ENCODE results near the gene ANKRD24. TPM values are rescaled to one million over a fixed set of nuclear protein-coding genes. Genes with fewer than 3 reads are reported as not detected.
"Not testable (repeated sequence)": the region's sequence is repeated elsewhere in the genome, so short reads cannot be mapped to it uniquely, and the experiment has no call there.

The ANKRD24 gene
- total and polyA plus RNA-seq, 3 experiments from 2014 or later, result 0.48 to 0.90 (median 0.89) TPM

DNA sequence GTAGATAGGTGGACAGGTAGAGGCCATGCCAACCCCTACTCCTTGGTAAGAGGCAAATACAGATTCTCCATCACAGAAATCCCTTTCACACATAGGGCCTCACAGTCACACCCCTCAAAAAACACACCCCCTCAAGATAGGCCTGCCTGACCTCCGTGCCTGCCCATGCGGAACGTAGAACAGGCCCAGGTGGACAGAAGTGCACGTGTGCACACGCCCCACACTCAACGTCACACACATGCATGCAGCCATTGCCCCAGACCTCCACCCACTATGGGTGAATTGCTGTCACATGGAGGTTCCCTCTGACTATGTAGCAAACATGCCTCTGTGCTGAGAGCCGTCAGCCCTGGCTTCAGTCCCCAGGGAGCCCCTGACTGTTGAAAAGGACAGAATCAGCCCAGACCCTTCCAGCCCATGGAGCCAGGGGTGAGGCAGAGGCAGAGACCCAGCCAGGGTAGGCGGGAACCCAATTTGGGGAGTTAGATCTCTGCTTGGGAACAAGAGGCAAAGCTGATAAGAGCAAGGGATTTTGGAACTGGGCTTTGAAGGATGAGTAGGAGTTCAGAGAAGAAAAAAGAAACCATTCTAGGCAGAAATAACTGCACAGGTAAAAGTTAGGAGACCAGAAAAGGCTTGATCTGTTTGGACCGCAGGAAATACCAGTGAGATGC, 3.1 kb downstream of the ANKRD24 start:
- CTCF ChIA-PET, result no interaction called here
- H3K9me3 Mint-ChIP-seq, result peaks cover 0 to 2% (median 0%) of the 10 kb centered on the region in 5 donors

DNA sequence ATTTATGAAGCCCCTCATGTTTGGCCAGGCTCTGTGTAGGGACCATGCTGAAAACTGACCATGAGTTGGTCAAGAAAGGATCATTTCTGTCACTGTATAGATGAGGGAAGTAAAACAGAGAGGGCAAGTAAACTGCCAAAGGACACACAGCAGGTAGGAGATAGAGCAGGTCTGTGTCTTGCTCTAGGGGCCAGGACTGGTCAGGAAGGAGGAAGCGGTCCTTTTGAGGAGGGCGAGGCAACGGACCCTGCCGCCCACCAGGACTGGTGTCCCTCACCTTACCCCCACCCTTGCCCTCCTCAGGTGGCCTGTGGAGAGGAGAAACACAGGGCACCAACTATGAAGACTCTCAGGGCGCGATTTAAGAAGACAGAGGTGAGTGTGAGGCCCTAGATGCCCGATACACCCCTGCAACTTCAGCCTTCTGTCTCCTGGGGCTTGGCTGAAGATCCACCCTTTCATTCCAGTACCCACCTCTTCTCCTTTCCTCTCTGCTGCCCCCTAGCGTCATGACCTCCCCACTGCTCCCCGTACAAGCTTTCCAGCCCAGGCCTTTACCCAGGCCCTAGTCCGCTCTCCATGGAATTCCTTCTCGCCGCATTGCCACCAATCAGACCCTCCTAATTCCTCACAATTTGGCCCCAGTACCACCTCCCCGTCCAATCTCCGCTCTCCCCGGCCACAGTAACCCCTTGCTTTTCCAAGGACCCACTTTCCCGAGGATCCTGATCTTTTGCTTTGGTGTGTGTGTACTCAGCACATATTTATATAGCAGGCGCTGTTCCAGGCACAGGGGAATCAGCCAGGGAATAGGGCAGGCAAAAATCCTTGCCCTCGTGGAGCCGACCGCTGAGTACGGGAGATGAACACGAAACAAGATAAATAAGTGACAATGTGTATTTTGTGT, 3.9 kb downstream of the ANKRD24 start:
- Histone ChIP-seq H3K4me3 (ENCODE audit: low read length) (no peak overlapping the region), H3K27me3 (ENCODE audit: insufficient read depth, low read length, poor library complexity, severe bottlenecking) (no peaks in the 10 kb centered on the region), H3K4me1 (ENCODE audit: insufficient read depth, low read length) (peaks cover 8% of the 10 kb centered on the region), H3K27ac (ENCODE audit: low read depth, low read length) (no peak overlapping the region), H3K36me3 (ENCODE audit: insufficient read depth, low read length) (no peaks in the 10 kb centered on the region), H3K9me3 (ENCODE audit: low read length) (no peaks in the 10 kb centered on the region)
- Mint-ChIP-seq H3K4me1 (peaks cover 15 to 21% (median 17%) of the 10 kb centered on the region in 3 donors), H3K4me3 (peak overlapping the region in 1 of 7 donors; percentile 23), H3K27ac (peak overlapping the region in 1 of 8 donors; percentile 50), H3K9me3 (peaks cover 0 to 2% (median 0%) of the 10 kb centered on the region in 5 donors), H3K27me3 (peaks cover 0 to 12% of the 10 kb centered on the region in 2 donors), H3K36me3 (peaks cover 0 to 8% (median 3%) of the 10 kb centered on the region in 3 donors)
- peak; percentile 51 to 81 (median 65) for DNase-seq
- CTCF ChIA-PET, result interaction anchor here (1.0 to 1.2 kb wide), 3 partner anchors 15 to 429 kb away, joined by 3 to 4 read pairs (median 3); no protein-coding TSS in a partner anchor
- POLR2A ChIA-PET, result no interaction called here

More for the DNA sequence above, 3.1 kb downstream of the ANKRD24 start:
- H3K4me1 ChIP-seq (ENCODE audit: insufficient read depth, low read length), result peaks cover 16% of the 10 kb centered on the region
- no peaks in the 10 kb centered on the region for H3K9me3 ChIP-seq (ENCODE audit: low read length)
- H3K27ac ChIP-seq (ENCODE audit: low read depth, low read length), result no peak overlapping the region
- Mint-ChIP-seq H3K4me1 (peaks cover 21 to 29% (median 24%) of the 10 kb centered on the region in 3 donors), H3K27ac (peak overlapping the region in 1 of 8 donors; percentile 50), H3K4me3 (peak overlapping the region in 1 of 7 donors; percentile 45), H3K36me3 (peaks cover 0 to 9% (median 3%) of the 10 kb centered on the region in 3 donors), H3K27me3 (peaks cover 0 to 10% of the 10 kb centered on the region in 2 donors)
- H3K36me3 ChIP-seq (ENCODE audit: insufficient read depth, low read length), result no peaks in the 10 kb centered on the region
- no peaks in the 10 kb centered on the region for H3K27me3 ChIP-seq (ENCODE audit: insufficient read depth, low read length, poor library complexity, severe bottlenecking)
- no peak overlapping the region for H3K4me3 ChIP-seq (ENCODE audit: low read length)
- POLR2A ChIA-PET, result no interaction called here
- no peak for DNase-seq

DNA sequence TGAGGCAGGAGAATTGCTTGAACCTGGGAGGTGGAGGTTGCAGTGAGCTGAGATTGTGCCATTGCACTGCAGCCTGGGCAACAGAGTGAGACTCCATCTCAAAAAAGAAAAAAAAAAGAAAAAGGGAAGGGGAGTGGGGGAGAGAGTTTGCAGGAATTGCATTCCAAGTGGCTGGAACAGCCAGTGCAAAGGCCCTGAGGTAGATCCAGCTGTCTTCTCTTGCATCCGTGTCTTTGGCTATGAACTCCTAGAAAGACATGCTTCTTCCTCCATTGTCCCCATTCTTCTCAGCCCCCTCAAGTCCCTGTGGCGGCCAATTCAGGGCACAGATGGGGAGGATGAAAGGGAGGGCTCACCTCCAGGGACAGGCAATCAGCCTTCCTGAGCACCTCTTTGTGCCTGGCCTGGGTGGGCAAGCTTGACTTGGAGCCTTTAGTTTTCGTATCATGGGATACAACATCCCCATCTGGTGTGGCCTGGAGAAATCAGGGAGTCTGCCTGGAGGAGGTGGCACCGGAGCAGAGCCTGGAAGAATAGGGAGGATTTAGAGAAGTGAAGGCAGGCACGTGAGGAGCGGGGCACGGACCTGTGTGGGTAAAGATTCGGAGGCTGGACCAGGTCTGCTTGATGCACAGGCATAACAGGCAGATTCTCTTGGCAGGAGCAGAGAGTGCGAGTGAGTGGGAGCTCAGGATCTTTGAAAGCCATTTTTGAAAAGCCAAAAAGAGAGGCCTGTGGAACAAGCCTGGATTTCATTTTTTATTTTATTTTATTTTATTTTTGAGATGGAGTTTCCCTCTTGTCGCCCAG, 5.0 kb downstream of the ANKRD24 start:
- peaks cover 7% of the 10 kb centered on the region for H3K4me1 ChIP-seq (ENCODE audit: insufficient read depth, low read length)
- H3K27me3 ChIP-seq (ENCODE audit: insufficient read depth, low read length, poor library complexity, severe bottlenecking), result no peaks in the 10 kb centered on the region
- Mint-ChIP-seq H3K9me3 (peaks cover 0 to 2% (median 0%) of the 10 kb centered on the region in 5 donors), H3K27me3 (peaks cover 0 to 10% of the 10 kb centered on the region in 2 donors), H3K27ac (peak overlapping the region in 1 of 8 donors; percentile 33), H3K4me3 (no peak overlapping the region), H3K36me3 (peaks cover 0 to 3% (median 2%) of the 10 kb centered on the region in 3 donors), H3K4me1 (peaks cover 8 to 11% (median 9%) of the 10 kb centered on the region in 3 donors)
- H3K27ac ChIP-seq (ENCODE audit: low read depth, low read length), result no peak overlapping the region
- H3K36me3 ChIP-seq (ENCODE audit: insufficient read depth, low read length), result no peaks in the 10 kb centered on the region
- POLR2A ChIA-PET, result no interaction called here
- DNase-seq, result no peak
- no peak overlapping the region for H3K4me3 ChIP-seq (ENCODE audit: low read length)
- no peaks in the 10 kb centered on the region for H3K9me3 ChIP-seq (ENCODE audit: low read length)
- CTCF ChIA-PET, result interaction anchor here (0.5 to 1.2 kb wide), 3 partner anchors 14 to 199 kb away, joined by 3 to 4 read pairs (median 4); no protein-coding TSS in a partner anchor

DNA sequence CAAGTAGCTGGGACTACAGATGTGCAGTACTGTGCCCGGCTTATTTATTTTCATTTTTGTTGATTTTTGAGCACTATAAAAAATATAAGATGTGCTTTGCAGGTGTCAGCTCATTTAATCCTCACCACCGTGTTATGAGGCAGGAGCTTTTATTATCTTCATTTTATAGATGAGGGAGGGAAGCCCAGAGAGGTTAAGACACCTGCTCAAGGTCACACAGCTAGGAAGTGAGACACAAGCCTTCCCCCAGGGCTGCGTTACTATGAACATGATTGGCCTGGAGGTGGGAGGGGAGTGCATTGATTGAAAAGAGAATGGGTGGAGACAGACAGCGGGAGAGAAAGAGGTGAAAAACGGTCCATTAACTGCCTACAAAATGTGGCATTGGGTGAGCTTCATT, 7.2 kb downstream of the ANKRD24 start:
- peaks cover 0 to 3% (median 3%) of the 10 kb centered on the region in 3 donors for H3K4me1 Mint-ChIP-seq
- DNase-seq, result no peak
- H3K27ac Mint-ChIP-seq, result no peak overlapping the region
- Histone ChIP-seq H3K4me3 (ENCODE audit: low read length) (no peak overlapping the region), H3K27ac (ENCODE audit: low read depth, low read length) (no peak overlapping the region), H3K9me3 (ENCODE audit: low read length) (no peaks in the 10 kb centered on the region), H3K36me3 (ENCODE audit: insufficient read depth, low read length) (no peaks in the 10 kb centered on the region), H3K27me3 (ENCODE audit: insufficient read depth, low read length, poor library complexity, severe bottlenecking) (no peaks in the 10 kb centered on the region), H3K4me1 (ENCODE audit: insufficient read depth, low read length) (no peaks in the 10 kb centered on the region)
- H3K4me3 Mint-ChIP-seq, result no peak overlapping the region
- H3K27me3 Mint-ChIP-seq, result peaks cover 16 to 26% of the 10 kb centered on the region in 2 donors
- H3K36me3 Mint-ChIP-seq, result peaks cover 0 to 5% (median 3%) of the 10 kb centered on the region in 3 donors
- H3K9me3 Mint-ChIP-seq, result peaks cover 0 to 2% (median 0%) of the 10 kb centered on the region in 5 donors
- ChIA-PET CTCF (no interaction called here), POLR2A (no interaction called here)

DNA sequence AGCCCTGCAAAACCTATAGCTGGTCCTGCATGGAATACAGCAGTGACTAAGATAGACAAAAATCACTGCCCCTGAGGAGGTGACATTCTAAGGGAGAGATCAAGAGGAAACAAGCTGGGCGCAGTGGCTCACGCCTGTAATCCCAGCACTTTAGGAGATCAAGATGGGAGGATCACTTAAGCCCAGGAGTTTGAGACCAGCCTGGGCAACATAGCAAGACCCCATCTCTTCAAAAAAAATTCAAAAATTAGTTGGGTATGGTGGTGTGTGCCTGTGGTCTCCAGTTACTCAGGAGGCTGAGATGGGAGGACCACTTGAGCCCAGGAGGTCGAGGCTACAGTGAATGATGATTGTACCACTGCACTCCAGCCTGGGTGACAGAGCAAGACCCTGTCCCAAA, 10.0 kb downstream of the ANKRD24 start:
- peaks cover 18% of the 10 kb centered on the region for H3K27me3 ChIP-seq (ENCODE audit: insufficient read depth, low read length, poor library complexity, severe bottlenecking)
- H3K4me1 ChIP-seq (ENCODE audit: insufficient read depth, low read length); H3K27ac ChIP-seq (ENCODE audit: low read depth, low read length); H3K9me3 Mint-ChIP-seq; H3K4me1 Mint-ChIP-seq; DNase-seq; H3K4me3 Mint-ChIP-seq; H3K9me3 ChIP-seq (ENCODE audit: low read length); H3K4me3 ChIP-seq (ENCODE audit: low read length); H3K36me3 ChIP-seq (ENCODE audit: insufficient read depth, low read length); H3K27ac Mint-ChIP-seq: not testable (repeated sequence)
- H3K36me3 Mint-ChIP-seq, result peaks cover 0 to 11% (median 2%) of the 10 kb centered on the region in 3 donors
- ChIA-PET POLR2A (interaction anchor here (0.6 kb wide), 1 partner anchor 12 kb away, joined by 12 read pairs; no protein-coding TSS in a partner anchor), CTCF (interaction anchor here (0.6 to 1.2 kb wide), 3 partner anchors 9 to 312 kb away, joined by 3 to 5 read pairs (median 3); no protein-coding TSS in a partner anchor)
- H3K27me3 Mint-ChIP-seq, result peaks cover 40 to 41% of the 10 kb centered on the region in 2 donors

DNA sequence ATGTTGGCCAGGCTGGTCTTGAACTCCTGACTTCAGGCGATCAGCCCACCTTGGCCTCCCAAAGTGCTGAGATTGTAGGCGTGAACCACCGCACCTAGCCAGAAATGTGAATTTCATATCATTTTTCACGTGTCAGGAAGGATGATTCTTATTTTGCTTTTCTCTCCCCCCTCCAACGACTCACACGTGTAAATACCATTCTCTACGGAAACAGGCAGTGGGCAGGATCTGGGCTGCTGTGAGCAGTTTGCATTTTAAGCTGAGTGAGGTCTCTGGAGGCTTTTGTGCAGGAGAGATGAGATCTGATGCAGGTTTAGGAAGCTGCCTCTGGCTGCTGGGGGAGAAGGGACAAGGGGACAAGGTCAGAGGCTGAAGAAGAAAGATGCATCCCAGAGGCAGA, 11.9 kb downstream of the ANKRD24 start:
- Mint-ChIP-seq H3K27ac (no peak overlapping the region), H3K27me3 (peaks cover 50 to 52% of the 10 kb centered on the region in 2 donors), H3K4me1 (peaks cover 9 to 13% (median 10%) of the 10 kb centered on the region in 3 donors), H3K36me3 (peaks cover 0 to 11% (median 0%) of the 10 kb centered on the region in 3 donors), H3K4me3 (no peak overlapping the region), H3K9me3 (peaks cover 0 to 2% (median 0%) of the 10 kb centered on the region in 5 donors)
- no peak for DNase-seq
- Histone ChIP-seq H3K27me3 (ENCODE audit: insufficient read depth, low read length, poor library complexity, severe bottlenecking) (peaks cover 22% of the 10 kb centered on the region), H3K4me1 (ENCODE audit: insufficient read depth, low read length) (no peaks in the 10 kb centered on the region), H3K36me3 (ENCODE audit: insufficient read depth, low read length) (no peaks in the 10 kb centered on the region), H3K27ac (ENCODE audit: low read depth, low read length) (no peak overlapping the region), H3K9me3 (ENCODE audit: low read length) (no peaks in the 10 kb centered on the region), H3K4me3 (ENCODE audit: low read length) (no peak overlapping the region)
- CTCF ChIA-PET, result no interaction called here
- POLR2A ChIA-PET, result no interaction called here

DNA sequence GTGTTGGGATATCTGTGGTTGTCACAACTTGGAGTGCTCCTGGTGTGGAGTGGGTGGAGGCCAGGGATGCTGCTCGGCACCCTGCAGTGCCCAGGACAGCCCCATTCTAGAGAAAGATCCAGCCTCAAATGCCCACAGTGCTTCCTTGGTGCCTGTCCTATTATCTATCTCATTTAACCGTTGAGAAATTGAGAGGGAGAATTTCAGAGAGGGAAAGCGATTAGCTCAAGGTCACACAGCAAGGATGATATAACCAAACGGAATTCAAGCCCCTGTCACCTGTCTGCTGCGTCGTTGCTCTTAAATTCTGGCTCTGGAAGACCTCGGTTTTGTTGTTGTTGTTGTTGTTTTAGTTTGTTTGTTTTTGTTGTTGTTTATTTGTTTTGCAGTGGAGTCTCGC, 13.5 kb downstream of the ANKRD24 start:
- ChIA-PET CTCF (no interaction called here), POLR2A (no interaction called here)
- H3K4me3 Mint-ChIP-seq, result peak overlapping the region in 1 of 7 donors; percentile 3
- Histone ChIP-seq H3K4me1 (ENCODE audit: insufficient read depth, low read length) (no peaks in the 10 kb centered on the region), H3K27ac (ENCODE audit: low read depth, low read length) (no peak overlapping the region), H3K36me3 (ENCODE audit: insufficient read depth, low read length) (no peaks in the 10 kb centered on the region), H3K4me3 (ENCODE audit: low read length) (no peak overlapping the region), H3K9me3 (ENCODE audit: low read length) (no peaks in the 10 kb centered on the region), H3K27me3 (ENCODE audit: insufficient read depth, low read length, poor library complexity, severe bottlenecking) (peaks cover 22% of the 10 kb centered on the region)
- H3K27ac Mint-ChIP-seq, result peak overlapping the region in 2 of 8 donors; percentile 34
- DNase-seq, result no peak
- peaks cover 9 to 13% (median 10%) of the 10 kb centered on the region in 3 donors for H3K4me1 Mint-ChIP-seq
- H3K9me3 Mint-ChIP-seq, result no peaks in the 10 kb centered on the region
- H3K27me3 Mint-ChIP-seq, result peaks cover 47 to 52% of the 10 kb centered on the region in 2 donors
- H3K36me3 Mint-ChIP-seq, result peaks cover 0 to 11% (median 0%) of the 10 kb centered on the region in 3 donors

Data from CD8-positive, alpha-beta memory T cell (primary cell).